Measurements from ENCODE around the gene ACTA2. TPM values are rescaled to one million over a fixed set of nuclear protein-coding genes. Genes with fewer than 3 reads are reported as not detected.

ACTA2 gene
- total RNA-seq, 1 experiment from 2014 or later, result not detected

DNA sequence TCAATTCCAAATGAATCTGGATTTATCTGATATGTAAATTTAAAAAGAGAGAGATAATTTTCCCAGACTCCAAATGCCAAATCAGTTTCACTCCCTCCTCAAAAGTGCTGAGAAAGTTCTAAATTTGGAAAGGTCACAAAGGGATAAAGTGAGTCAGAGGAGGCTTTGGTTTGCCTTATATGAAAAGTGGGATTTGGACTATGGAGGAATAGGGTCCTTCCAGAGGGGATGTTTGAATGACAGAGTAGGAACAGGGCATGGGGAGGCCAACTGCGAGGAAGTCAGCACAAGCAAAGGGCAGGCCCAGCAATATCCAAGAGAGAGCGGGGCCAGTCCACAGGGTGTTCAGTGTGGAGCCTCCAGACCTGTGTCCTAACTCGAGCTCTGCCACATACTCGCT, 28.2 kb upstream of the ACTA2 start:
- ATAC-seq (no peak), DNase-seq (no peak)
- TF ChIP-seq, protein P1, sequence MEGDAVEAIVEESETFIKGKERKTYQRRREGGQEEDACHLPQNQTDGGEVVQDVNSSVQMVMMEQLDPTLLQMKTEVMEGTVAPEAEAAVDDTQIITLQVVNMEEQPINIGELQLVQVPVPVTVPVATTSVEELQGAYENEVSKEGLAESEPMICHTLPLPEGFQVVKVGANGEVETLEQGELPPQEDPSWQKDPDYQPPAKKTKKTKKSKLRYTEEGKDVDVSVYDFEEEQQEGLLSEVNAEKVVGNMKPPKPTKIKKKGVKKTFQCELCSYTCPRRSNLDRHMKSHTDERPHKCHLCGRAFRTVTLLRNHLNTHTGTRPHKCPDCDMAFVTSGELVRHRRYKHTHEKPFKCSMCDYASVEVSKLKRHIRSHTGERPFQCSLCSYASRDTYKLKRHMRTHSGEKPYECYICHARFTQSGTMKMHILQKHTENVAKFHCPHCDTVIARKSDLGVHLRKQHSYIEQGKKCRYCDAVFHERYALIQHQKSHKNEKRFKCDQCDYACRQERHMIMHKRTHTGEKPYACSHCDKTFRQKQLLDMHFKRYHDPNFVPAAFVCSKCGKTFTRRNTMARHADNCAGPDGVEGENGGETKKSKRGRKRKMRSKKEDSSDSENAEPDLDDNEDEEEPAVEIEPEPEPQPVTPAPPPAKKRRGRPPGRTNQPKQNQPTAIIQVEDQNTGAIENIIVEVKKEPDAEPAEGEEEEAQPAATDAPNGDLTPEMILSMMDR (conservative IDR thresholded peaks at IDR 0.05; ENCODE audit: low read depth, low read length), result no peak
- intact Hi-C loops (cut with micrococcal nuclease), result no loop called here
- Histone ChIP-seq H3F3A (ENCODE audit: low read length, unreplicated experiment) (no peaks in the 10 kb centered on the region), H3K4me1 (ENCODE audit: insufficient read depth, low read length) (no peaks in the 10 kb centered on the region), H4K20me1 (ENCODE audit: low read length) (no peaks in the 10 kb centered on the region), H3K27ac (ENCODE audit: low read length) (no peak overlapping the region), H3K9me2 (replicated peaks; ENCODE audit: low read length) (no peaks in the 10 kb centered on the region), H2AFZ (ENCODE audit: low read length) (no peak overlapping the region), H3K36me3 (ENCODE audit: low read depth, low read length) (no peaks in the 10 kb centered on the region), H3K27me3 (ENCODE audit: low read length) (no peaks in the 10 kb centered on the region), H3K9me3 (ENCODE audit: low read length) (no peaks in the 10 kb centered on the region), H3K79me2 (ENCODE audit: low read length) (no peaks in the 10 kb centered on the region), H3K4me2 (ENCODE audit: low read length) (no peak overlapping the region), H3K4me3 (ENCODE audit: low read length) (no peak overlapping the region), H3K9ac (ENCODE audit: low read length) (no peak overlapping the region)
- no TSS peak for BruUV-seq (replicated peaks)
- ChIA-PET POLR2A (ENCODE audit: unreplicated experiment) (no interaction called here), CTCF (interaction anchor here (0.7 kb wide), 1 partner anchor 75 kb away, joined by 4 read pairs; no protein-coding TSS in a partner anchor)

DNA sequence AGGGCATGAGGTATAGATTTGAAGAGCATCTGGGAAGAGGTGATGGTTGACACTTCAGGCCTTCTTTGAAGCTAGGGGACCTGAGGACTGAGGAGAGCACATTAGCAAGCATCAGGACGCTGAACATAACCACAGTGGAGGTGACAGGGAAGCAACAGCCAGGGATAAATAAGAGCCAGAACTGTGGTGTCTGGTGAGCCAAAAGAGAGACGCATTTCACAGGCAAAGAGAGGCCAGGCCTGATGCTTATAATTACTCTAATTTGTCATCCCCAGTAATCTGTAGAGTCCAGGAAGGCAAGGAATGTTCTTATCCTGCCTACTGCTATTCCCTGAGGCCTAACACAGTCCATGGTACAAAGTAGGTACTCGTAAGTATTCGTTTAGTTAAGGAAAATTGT, 27.7 kb upstream of the ACTA2 start:
- Histone ChIP-seq H3K9ac (ENCODE audit: low read length) (no peak overlapping the region), H3K4me1 (ENCODE audit: insufficient read depth, low read length) (no peaks in the 10 kb centered on the region), H3K9me2 (replicated peaks; ENCODE audit: low read length) (no peaks in the 10 kb centered on the region), H3K4me2 (ENCODE audit: low read length) (no peak overlapping the region), H3K36me3 (ENCODE audit: low read depth, low read length) (no peaks in the 10 kb centered on the region), H3F3A (ENCODE audit: low read length, unreplicated experiment) (no peaks in the 10 kb centered on the region), H4K20me1 (ENCODE audit: low read length) (no peaks in the 10 kb centered on the region), H3K9me3 (ENCODE audit: low read length) (no peaks in the 10 kb centered on the region), H3K79me2 (ENCODE audit: low read length) (no peaks in the 10 kb centered on the region), H3K27me3 (ENCODE audit: low read length) (no peaks in the 10 kb centered on the region), H3K4me3 (ENCODE audit: low read length) (no peak overlapping the region), H2AFZ (ENCODE audit: low read length) (no peak overlapping the region), H3K27ac (ENCODE audit: low read length) (no peak overlapping the region)
- POLR2A ChIA-PET (ENCODE audit: unreplicated experiment), result no interaction called here
- TF ChIP-seq, protein P1 (conservative IDR thresholded peaks at IDR 0.05; ENCODE audit: low read depth, low read length), result no peak
- TF ChIP-seq EZH2phosphoT487 (IDR thresholded peaks at IDR 0.05; ENCODE audit: borderline replicate concordance, low read length) (no peak), EZH2 (IDR thresholded peaks at IDR 0.05; ENCODE audit: low read length, unreplicated experiment) (no peak)
- intact Hi-C loops (cut with micrococcal nuclease), result no loop called here
- CTCF ChIA-PET, result interaction anchor here (0.7 kb wide), 1 partner anchor 75 kb away, joined by 4 read pairs; no protein-coding TSS in a partner anchor
- ATAC-seq (no peak), DNase-seq (no peak)
- BruUV-seq (replicated peaks), result no TSS peak

DNA sequence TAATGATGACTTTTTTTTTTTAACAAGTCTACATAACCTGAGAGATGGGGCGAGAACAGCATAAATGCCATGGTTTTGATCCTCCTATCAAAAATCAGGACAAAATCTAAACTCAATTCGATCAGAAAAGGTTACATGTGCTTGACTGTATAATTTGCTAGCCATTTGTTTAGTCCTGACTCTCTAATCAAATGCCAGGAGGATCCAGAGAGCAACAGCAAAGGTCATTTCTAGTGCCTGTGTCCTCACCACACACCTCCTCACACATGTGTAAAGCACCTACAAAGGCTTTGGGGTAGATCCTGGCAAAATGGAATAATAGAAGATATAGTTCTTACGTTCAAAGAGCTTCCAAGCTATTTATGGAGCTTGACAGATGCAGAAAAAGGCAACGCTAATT, 27.0 kb upstream of the ACTA2 start:
- intact Hi-C loops (cut with micrococcal nuclease), result no loop called here
- Histone ChIP-seq H3F3A (ENCODE audit: low read length, unreplicated experiment) (no peaks in the 10 kb centered on the region), H3K4me2 (ENCODE audit: low read length) (no peak overlapping the region), H3K36me3 (ENCODE audit: low read depth, low read length) (no peaks in the 10 kb centered on the region), H3K9ac (ENCODE audit: low read length) (no peak overlapping the region), H4K20me1 (ENCODE audit: low read length) (no peaks in the 10 kb centered on the region), H3K79me2 (ENCODE audit: low read length) (no peaks in the 10 kb centered on the region), H3K4me1 (ENCODE audit: insufficient read depth, low read length) (no peaks in the 10 kb centered on the region), H3K27ac (ENCODE audit: low read length) (no peak overlapping the region), H3K9me2 (replicated peaks; ENCODE audit: low read length) (no peaks in the 10 kb centered on the region), H3K4me3 (ENCODE audit: low read length) (no peak overlapping the region), H3K9me3 (ENCODE audit: low read length) (no peaks in the 10 kb centered on the region), H2AFZ (ENCODE audit: low read length) (no peak overlapping the region), H3K27me3 (ENCODE audit: low read length) (no peaks in the 10 kb centered on the region)
- ChIA-PET CTCF (no interaction called here), POLR2A (ENCODE audit: unreplicated experiment) (no interaction called here)
- ATAC-seq (no peak), DNase-seq (no peak)
- TF ChIP-seq EZH2 (IDR thresholded peaks at IDR 0.05; ENCODE audit: low read length, unreplicated experiment) (no peak), EZH2phosphoT487 (IDR thresholded peaks at IDR 0.05; ENCODE audit: borderline replicate concordance, low read length) (no peak)
- TF ChIP-seq, protein P1 (conservative IDR thresholded peaks at IDR 0.05; ENCODE audit: low read depth, low read length), result no peak
- no TSS peak for BruUV-seq (replicated peaks)
